Left cardiac atrium (tissue), 4 donors: ENCODE measurements around the gene GRAMD1A. TPM values are rescaled to one million over a fixed set of nuclear protein-coding genes. Genes with fewer than 3 reads are reported as not detected.
"Not testable (repeated sequence)": the region's sequence is repeated elsewhere in the genome, so short reads cannot be mapped to it uniquely, and the experiment has no call there.

Source experiments
- ATAC-seq, 2 donors: fragments of 200-7000 bp; cut with Tn5 transposase; one replicate each; pipeline ENCODE4 v1.9.1; 2020; ENCODE audit warnings: mild to moderate bottlenecking in 2 of 2, moderate library complexity in 2 of 2
- DNase-seq: peaks from one replicate; pipeline ENCODE4 v3.0.0-alpha.2; 2020
- intact Hi-C, 2 donors: fragments of 100-400 bp; cut with DNase I; formaldehyde crosslinking; loops; one replicate each; pipeline versions ENCODE4 v1.14.1 to v1.15.1; 2022 to 2023
- total RNA-seq, 2 donors: library from RNA; stranded (reverse); fragmentation: NEBNext Ultra II Directional; extraction: Animal tissue kit (Norgen Biotek cat#: 25700); gene quantifications; one replicate each; pipeline ENCODE4 v1.2.1, GENCODE V29; 2021
- donor health status: DM: no; HTN: yes; CAD: no.
- donor health status: DM: no; HTN: yes; CAD: no; lungs with severe emphysema.
- donor health status: DM: yes; HTN: yes; CAD: no.
- donor health status: Dilated cardiomyopathy.

Gene GRAMD1A
- total RNA-seq, 2 donors from 2014 or later, result 29.2 to 45.5 TPM

- DNase-seq, ATAC-seq, intact Hi-C loops: not testable (repeated sequence)
These were observed 28.4 kb downstream of the GRAMD1A start for GRCh38 chr19:35028600-35028885.

- intact Hi-C loops, DNase-seq, ATAC-seq: not testable (repeated sequence)
These were observed 29.2 kb downstream of the GRAMD1A start for GRCh38 chr19:35029275-35029736.

GRCh38 chr19:35029737-35030256 is 29.7 kb downstream of the GRAMD1A start:
- ATAC-seq, result peak in 1 of 2 donors; percentile 3

GRCh38 chr19:35030257-35031071 is 30.3 kb downstream of the GRAMD1A start, which contains the start of gene SCN1B:
Gene SCN1B (plus strand): TSS chr19:35030470. CDS start chr19:35030821, 351 bp downstream.
- ATAC-seq (peak; percentile 73 to 81), DNase-seq (peak; percentile 81)
- intact Hi-C loops, result no loop called here

More at GRCh38 chr19:35029737-35030256, 29.7 kb downstream of the GRAMD1A start:
- DNase-seq, result no peak
- intact Hi-C loops, result no loop called here

GRCh38 chr19:35031072-35031881 is 31.2 kb downstream of the GRAMD1A start:
- intact Hi-C loops, result no loop called here
- ATAC-seq, result peak; percentile 34 to 54

GRCh38 chr19:35032356-35032865 is 32.3 kb downstream of the GRAMD1A start:
- intact Hi-C loops, result no loop called here
- DNase-seq (no peak), ATAC-seq (no peak)

More at GRCh38 chr19:35031072-35031881, 31.2 kb downstream of the GRAMD1A start:
- DNase-seq, result no peak

GRCh38 chr19:35033067-35034004 is 33.2 kb downstream of the GRAMD1A start:
- no peak for DNase-seq
- no peak for ATAC-seq
- intact Hi-C loops, result no loop called here

- intact Hi-C loops, result no loop called here
- ATAC-seq (no peak), DNase-seq (no peak)
These were observed 33.9 kb downstream of the GRAMD1A start for GRCh38 chr19:35034005-35034502.

GRCh38 chr19:35034588-35035382 is 34.7 kb downstream of the GRAMD1A start:
- intact Hi-C loops, result no loop called here
- ATAC-seq (no peak), DNase-seq (no peak)

GRCh38 chr19:35037716-35038622 is 37.8 kb downstream of the GRAMD1A start:
- intact Hi-C loops, result no loop called here
- peak; percentile 52 to 54 for ATAC-seq

GRCh38 chr19:35038623-35039512 is 38.7 kb downstream of the GRAMD1A start:
- peak in 1 of 2 donors; percentile 1 for ATAC-seq
- intact Hi-C loops, result no loop called here
- no peak for DNase-seq

More at GRCh38 chr19:35037716-35038622, 37.8 kb downstream of the GRAMD1A start:
- DNase-seq, result peak; percentile 70

GRCh38 chr19:35039881-35040825 is 40.0 kb downstream of the GRAMD1A start:
- ATAC-seq (no peak), DNase-seq (no peak)
- intact Hi-C loops, result loop anchor here in 1 of 2 donors (5.0 kb wide), 1 partner anchor 52 kb away; no protein-coding TSS in a partner anchor

GRCh38 chr19:35040826-35041547 is 40.9 kb downstream of the GRAMD1A start:
- ATAC-seq, result peak; percentile 79 to 87

More at GRCh38 chr19:35040826-35041547, 40.9 kb downstream of the GRAMD1A start:
- intact Hi-C loops, result loop anchor here in 1 of 2 donors (5.0 kb wide), 1 partner anchor 51 kb away; no protein-coding TSS in a partner anchor
- DNase-seq, result peak; percentile 96
